Measurements from ENCODE around the gene MTFMT.

The MTFMT gene

DNA sequence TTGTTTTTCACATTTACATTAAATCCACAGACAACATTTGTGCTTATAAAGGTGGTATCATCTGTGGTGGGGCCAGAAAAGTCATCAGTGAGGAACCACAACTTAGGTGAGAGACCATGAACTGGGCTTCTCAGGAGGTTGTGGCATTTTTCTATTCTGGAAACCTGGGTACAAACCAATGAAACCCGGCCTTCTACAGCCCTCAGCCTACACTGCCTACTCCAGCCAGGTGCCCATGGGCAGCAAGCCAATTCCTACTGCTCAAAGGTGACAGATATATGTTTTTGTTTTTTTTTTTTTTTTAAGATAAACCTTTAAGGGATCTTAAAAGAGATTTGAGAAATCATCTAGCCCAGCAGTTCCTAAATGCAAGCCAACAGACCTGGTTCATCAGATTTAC, 60.0 kb downstream of the MTFMT start:
- ATAC-seq, result no peak
- TF ChIP-seq ZNF70 (CRISPR knock-in tag; IDR thresholded peaks at IDR 0.05), result no peak
- TF ChIP-seq, protein P1, sequence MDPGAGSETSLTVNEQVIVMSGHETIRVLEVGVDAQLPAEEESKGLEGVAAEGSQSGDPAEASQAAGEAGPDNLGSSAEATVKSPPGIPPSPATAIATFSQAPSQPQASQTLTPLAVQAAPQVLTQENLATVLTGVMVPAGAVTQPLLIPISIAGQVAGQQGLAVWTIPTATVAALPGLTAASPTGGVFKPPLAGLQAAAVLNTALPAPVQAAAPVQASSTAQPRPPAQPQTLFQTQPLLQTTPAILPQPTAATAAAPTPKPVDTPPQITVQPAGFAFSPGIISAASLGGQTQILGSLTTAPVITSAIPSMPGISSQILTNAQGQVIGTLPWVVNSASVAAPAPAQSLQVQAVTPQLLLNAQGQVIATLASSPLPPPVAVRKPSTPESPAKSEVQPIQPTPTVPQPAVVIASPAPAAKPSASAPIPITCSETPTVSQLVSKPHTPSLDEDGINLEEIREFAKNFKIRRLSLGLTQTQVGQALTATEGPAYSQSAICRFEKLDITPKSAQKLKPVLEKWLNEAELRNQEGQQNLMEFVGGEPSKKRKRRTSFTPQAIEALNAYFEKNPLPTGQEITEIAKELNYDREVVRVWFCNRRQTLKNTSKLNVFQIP (CRISPR knock-in tag; IDR thresholded peaks at IDR 0.05; ENCODE audit: borderline replicate concordance, low read depth), result no peak
- no peak for TF ChIP-seq BACH2 (CRISPR knock-in tag; IDR thresholded peaks at IDR 0.05; ENCODE audit: borderline replicate concordance)
- TF ChIP-seq TCF4 (CRISPR knock-in tag; IDR thresholded peaks at IDR 0.05; ENCODE audit: borderline replicate concordance), result no peak
- no peak for TF ChIP-seq SNAI2 (CRISPR knock-in tag; IDR thresholded peaks at IDR 0.05)
- no peak for TF ChIP-seq ESRRG (CRISPR knock-in tag; IDR thresholded peaks at IDR 0.05)
- no peak for TF ChIP-seq OSR1 (CRISPR knock-in tag; IDR thresholded peaks at IDR 0.05)
- TF ChIP-seq ZNF565 (CRISPR knock-in tag; conservative IDR thresholded peaks at IDR 0.05; ENCODE audit: low read depth), result no peak

DNA sequence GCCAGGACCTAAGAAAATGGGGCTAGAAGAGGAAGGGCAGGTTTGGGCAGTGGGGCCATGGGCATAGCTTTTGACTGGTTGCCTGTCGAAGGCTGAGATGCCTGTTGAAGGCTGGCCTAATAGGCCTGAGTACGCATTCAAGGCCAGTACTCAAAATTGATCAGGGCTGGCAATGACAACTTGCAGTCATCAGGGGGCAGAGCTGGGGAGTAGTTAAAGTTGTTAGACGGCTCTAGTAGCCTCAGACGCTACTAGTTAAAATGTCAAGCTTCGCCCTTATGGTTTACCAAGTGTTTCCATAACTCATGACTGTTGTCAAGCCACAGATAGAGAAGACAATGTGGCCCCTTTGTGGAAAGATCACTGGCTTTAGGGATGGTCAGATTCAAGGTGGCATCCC, 68.4 kb downstream of the MTFMT start:
- TF ChIP-seq TOX (CRISPR knock-in tag; IDR thresholded peaks at IDR 0.05; ENCODE audit: borderline replicate concordance), result no peak
- no peak for TF ChIP-seq OSR1 (CRISPR knock-in tag; IDR thresholded peaks at IDR 0.05)
- TF ChIP-seq RARB (CRISPR knock-in tag; IDR thresholded peaks at IDR 0.05), result no peak
- TF ChIP-seq ZNF70 (CRISPR knock-in tag; IDR thresholded peaks at IDR 0.05), result no peak
- TF ChIP-seq CSDC2 (CRISPR knock-in tag; IDR thresholded peaks at IDR 0.05), result no peak
- TF ChIP-seq GLIS3 (CRISPR knock-in tag; IDR thresholded peaks at IDR 0.05), result no peak
- TF ChIP-seq ISL1 (CRISPR knock-in tag; IDR thresholded peaks at IDR 0.05), result no peak
- no peak for TF ChIP-seq ESRRG (CRISPR knock-in tag; IDR thresholded peaks at IDR 0.05)
- TF ChIP-seq, protein P2, sequence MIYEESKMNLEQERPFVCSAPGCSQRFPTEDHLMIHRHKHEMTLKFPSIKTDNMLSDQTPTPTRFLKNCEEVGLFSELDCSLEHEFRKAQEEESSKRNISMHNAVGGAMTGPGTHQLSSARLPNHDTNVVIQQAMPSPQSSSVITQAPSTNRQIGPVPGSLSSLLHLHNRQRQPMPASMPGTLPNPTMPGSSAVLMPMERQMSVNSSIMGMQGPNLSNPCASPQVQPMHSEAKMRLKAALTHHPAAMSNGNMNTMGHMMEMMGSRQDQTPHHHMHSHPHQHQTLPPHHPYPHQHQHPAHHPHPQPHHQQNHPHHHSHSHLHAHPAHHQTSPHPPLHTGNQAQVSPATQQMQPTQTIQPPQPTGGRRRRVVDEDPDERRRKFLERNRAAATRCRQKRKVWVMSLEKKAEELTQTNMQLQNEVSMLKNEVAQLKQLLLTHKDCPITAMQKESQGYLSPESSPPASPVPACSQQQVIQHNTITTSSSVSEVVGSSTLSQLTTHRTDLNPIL (CRISPR knock-in tag; IDR thresholded peaks at IDR 0.05; ENCODE audit: low read depth), result no peak
- no peak for ATAC-seq

DNA sequence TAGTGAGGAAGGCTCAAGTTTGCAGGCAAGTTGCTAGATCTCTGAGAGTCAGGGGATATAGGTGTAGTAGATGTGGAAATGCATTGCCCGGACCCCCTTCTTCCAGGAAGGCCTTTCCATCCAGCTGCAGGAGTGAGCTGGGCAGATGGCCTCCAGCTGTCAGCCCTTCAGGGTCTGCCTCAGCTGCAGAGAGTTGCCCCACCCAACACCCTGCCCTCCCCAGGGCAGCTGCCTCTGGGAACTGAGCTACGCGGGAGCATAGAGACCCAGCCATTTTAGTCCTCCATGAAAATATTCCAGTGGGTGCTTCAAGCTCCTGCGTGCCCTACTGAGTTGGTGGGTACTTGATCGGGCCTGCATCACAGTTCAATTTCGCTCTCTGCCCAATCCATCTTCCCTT, 69.3 kb downstream of the MTFMT start:
- no peak for ATAC-seq
- no peak for TF ChIP-seq ARNTL (CRISPR knock-in tag; IDR thresholded peaks at IDR 0.05; ENCODE audit: borderline replicate concordance, low read depth)
- TF ChIP-seq CSDC2 (CRISPR knock-in tag; IDR thresholded peaks at IDR 0.05), result no peak
- TF ChIP-seq ISL1 (CRISPR knock-in tag; IDR thresholded peaks at IDR 0.05), result no peak
- TF ChIP-seq ZNF70 (CRISPR knock-in tag; IDR thresholded peaks at IDR 0.05), result no peak
- TF ChIP-seq, protein P2 (CRISPR knock-in tag; IDR thresholded peaks at IDR 0.05; ENCODE audit: low read depth), result no peak
- no peak for TF ChIP-seq BACH2 (CRISPR knock-in tag; IDR thresholded peaks at IDR 0.05; ENCODE audit: borderline replicate concordance)
- no peak for TF ChIP-seq SNAI2 (CRISPR knock-in tag; IDR thresholded peaks at IDR 0.05)
- TF ChIP-seq, protein P3, sequence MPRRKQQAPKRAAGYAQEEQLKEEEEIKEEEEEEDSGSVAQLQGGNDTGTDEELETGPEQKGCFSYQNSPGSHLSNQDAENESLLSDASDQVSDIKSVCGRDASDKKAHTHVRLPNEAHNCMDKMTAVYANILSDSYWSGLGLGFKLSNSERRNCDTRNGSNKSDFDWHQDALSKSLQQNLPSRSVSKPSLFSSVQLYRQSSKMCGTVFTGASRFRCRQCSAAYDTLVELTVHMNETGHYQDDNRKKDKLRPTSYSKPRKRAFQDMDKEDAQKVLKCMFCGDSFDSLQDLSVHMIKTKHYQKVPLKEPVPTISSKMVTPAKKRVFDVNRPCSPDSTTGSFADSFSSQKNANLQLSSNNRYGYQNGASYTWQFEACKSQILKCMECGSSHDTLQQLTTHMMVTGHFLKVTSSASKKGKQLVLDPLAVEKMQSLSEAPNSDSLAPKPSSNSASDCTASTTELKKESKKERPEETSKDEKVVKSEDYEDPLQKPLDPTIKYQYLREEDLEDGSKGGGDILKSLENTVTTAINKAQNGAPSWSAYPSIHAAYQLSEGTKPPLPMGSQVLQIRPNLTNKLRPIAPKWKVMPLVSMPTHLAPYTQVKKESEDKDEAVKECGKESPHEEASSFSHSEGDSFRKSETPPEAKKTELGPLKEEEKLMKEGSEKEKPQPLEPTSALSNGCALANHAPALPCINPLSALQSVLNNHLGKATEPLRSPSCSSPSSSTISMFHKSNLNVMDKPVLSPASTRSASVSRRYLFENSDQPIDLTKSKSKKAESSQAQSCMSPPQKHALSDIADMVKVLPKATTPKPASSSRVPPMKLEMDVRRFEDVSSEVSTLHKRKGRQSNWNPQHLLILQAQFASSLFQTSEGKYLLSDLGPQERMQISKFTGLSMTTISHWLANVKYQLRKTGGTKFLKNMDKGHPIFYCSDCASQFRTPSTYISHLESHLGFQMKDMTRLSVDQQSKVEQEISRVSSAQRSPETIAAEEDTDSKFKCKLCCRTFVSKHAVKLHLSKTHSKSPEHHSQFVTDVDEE (CRISPR knock-in tag; IDR thresholded peaks at IDR 0.05), result no peak
- TF ChIP-seq TCF4 (CRISPR knock-in tag; IDR thresholded peaks at IDR 0.05; ENCODE audit: borderline replicate concordance), result no peak
- TF ChIP-seq ZFP30 (CRISPR knock-in tag; IDR thresholded peaks at IDR 0.05), result no peak
- no peak for TF ChIP-seq TOX (CRISPR knock-in tag; IDR thresholded peaks at IDR 0.05; ENCODE audit: borderline replicate concordance)
- TF ChIP-seq PPARA (CRISPR knock-in tag; IDR thresholded peaks at IDR 0.05; ENCODE audit: borderline replicate concordance), result no peak
- no peak for TF ChIP-seq ZFP3 (CRISPR knock-in tag; IDR thresholded peaks at IDR 0.05)
- no peak for TF ChIP-seq OSR1 (CRISPR knock-in tag; IDR thresholded peaks at IDR 0.05)
- TF ChIP-seq, protein P1 (CRISPR knock-in tag; IDR thresholded peaks at IDR 0.05; ENCODE audit: borderline replicate concordance, low read depth), result no peak
- no peak for TF ChIP-seq ZC3H10 (CRISPR knock-in tag; IDR thresholded peaks at IDR 0.05)
- no peak for TF ChIP-seq ZNF8 (CRISPR knock-in tag; IDR thresholded peaks at IDR 0.05)
- TF ChIP-seq ESRRG (CRISPR knock-in tag; IDR thresholded peaks at IDR 0.05), result no peak
- no peak for TF ChIP-seq ZNF565 (CRISPR knock-in tag; conservative IDR thresholded peaks at IDR 0.05; ENCODE audit: low read depth)

All from SK-N-SH treated with all-trans-retinoic acid at 6 μM for 48 hours (cell line).